Measurements from ENCODE around the gene MPC1.
"Not testable (repeated sequence)": the region's sequence is repeated elsewhere in the genome, so short reads cannot be mapped to it uniquely, and the experiment has no call there.

The MPC1 gene

DNA sequence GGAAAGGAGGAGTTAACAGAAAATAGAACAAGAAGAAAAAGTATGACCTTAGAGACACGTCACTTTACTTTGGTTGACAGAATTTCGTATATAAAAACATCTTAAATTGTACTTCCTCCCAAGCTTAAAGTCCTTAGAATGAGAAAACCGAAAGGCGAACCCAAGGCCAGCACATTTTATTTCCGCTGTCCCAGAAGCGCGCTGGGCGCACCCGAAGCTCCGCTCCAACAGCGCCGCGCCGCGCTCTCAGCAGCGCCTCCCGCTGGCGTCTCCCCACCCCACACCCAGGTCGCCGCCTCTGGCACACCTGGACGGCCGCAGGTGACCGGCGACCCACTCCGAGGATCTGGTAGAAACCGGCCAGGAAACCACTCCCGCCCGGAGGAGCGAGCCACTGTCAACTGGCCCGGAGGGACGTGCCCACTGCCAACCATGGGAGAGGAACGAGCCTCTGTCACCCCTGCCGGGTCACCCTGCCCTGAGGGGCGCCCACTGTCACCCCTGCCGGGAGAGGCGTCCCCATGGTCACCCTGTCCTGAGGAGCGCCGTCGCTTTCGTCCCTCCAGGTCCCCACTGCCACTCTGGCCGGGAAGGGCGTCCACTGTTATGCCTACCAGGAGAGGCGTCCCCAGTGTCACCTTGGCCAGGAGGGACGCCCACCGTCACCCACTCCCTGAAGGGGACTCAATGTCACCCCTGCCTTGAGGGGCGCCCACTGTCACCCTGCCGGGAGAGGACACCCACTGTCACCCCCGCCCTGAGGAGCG lies 824 bp downstream of the MPC1 start:
- peak in 44 of 51 donors; percentile 6 to 73 (median 47) for DNase-seq

GRCh38 chr6:166381381-166381732 lies 1.4 kb downstream of the MPC1 start:
- no peak for DNase-seq

GRCh38 chr6:166379800-166380199 lies 2.9 kb downstream of the MPC1 start:
- no peak for DNase-seq

DNA sequence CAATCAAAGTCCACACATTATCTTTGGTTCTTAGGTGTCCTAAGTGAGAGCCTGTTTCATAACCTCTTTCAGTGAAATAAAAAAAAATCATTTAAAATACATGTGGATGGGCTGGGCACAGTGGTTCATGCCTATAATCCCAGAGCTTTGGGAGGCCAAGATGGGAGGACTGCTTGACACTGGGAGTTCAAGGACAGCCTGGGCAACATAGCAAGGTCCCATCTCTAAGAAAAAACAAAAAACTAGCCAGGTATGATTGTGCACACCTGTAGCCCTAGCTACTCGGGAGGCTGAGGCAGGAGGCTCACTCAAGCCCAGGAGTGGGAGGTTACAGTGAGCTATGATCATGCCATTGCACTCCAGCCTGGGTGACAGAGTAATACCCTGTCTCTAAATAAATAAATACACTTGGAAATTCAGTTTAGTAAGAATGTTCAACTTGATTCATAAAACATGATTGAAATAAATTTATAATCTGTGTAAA lies 3.6 kb downstream of the MPC1 start:
- DNase-seq, result no peak

DNA sequence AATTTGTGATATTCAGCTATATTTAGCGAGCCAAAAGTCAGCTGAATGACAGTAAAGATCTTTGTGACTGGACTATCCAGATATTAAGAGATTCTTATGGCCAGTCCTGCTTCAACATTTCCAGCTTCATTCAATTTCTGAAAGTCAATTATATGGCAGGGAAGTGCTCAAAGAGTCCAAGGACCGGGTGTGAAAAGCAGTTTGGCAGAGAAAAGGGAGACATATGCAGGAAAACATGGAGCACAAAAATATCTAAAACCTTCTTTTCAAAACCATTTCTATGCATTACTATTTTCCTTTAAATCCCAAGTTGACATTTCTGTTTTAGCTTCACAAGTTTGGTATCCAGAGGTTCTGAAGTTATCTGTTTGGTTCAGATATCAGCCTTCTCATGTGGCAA lies 5.0 kb downstream of the MPC1 start:
- DNase-seq, result no peak

- no peak for DNase-seq
Measured at GRCh38 chr6:166375013-166375412, 7.7 kb downstream of the MPC1 start.

GRCh38 chr6:166370489-166370888 lies 12.3 kb downstream of the MPC1 start:
- DNase-seq, result no peak

DNA sequence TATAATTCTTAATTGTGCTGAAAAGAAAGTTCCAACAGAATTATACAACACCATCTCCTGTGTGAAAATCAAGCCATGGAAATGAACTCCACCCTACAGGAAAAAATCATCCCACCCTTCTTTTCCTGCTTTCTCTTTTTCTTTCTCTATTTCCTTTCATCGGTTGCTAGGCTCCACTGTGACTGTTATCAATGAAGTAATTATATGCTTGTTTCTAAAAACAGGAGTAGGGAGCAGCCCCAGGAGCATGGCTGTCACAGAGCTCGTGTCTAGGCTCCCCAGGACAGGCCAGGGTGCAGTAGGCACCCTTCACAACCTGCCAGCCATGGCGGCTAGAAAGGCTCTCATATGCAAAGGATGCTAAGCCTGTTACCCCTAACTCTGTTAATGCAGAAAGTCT lies 13.0 kb downstream of the MPC1 start:
- no peak for DNase-seq

DNA sequence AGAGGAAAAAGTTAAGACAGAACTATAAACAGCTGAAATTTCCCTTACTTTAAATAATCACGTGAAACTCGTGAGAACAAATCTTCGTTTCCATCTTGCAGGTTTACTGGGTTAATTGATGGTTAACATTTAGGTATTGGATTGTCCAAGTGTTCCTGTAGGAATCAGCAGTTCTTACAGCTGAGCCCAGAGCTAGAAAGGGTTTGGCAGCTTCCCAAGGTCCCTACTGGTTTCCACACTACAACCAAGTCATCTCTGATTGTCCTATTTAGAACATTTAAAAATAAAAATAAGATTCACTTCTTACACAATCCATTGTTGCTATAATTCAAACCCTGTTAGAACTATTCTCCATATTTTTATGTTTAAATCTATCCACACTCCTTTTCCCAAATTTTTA lies 15.8 kb downstream of the MPC1 start:
- DNase-seq, result no peak

DNA sequence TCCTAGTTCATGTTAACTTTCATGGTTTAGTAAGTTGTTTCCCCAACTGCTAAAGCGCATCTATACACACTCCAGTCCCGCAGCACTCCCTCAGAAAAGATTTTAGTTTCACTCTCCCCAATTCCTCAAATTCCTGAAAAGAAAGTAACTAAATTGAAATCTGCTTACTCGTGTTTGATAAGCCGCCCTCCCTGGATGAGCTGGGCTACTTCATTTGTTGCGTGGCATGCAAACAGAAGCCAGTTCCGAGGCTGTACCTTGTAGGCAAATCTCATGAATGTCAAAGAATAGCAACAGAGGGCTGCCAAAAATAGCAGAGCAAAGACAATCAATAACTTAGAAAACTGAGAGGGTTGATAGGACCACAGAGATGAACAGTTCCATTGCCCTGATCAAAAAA lies 16.9 kb downstream of the MPC1 start:
- no peak for DNase-seq

DNA sequence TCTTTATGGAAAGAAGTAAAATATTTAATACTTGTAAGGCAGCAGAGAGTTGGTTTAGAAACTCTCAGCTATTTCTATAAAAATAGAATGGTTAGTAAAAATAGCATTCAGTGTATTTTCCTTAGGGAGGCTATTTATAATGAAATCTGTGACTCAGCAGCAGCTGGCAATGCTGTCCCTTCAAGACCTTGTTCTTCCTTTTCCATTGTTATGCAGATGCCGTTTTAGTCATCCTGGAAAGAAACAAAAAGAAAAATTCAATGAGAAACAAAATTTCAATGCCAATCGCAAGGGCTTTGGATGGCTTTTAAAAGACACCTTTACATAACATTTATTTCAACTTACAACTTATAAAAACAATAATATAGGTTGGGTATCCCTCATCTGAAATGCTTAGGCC lies 17.5 kb downstream of the MPC1 start:
- DNase-seq, result peak in 3 of 51 donors; percentile 3 to 27 (median 6)

- peak in 3 of 51 donors; percentile 3 to 20 (median 11) for DNase-seq
Measured at GRCh38 chr6:166364456-166364855, 18.3 kb downstream of the MPC1 start.

DNA sequence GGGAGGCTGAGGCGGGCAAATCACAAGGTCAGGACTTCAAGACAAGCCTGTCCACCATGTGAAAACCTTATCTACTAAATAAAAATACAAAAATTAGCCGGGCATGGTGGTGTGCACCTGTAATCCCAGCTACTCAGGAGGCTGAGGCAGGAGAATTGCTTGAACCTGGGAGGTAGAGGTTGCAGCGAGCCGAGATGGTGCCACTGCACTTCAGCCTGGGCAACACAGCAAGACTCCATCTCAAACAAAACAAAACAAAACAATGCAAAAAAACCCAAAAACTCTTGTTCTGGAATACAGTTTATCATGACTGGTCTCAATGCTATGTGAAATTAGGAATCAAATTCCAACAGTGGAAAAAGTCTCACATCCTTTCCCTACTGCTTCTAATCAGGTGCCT lies 20.3 kb downstream of the MPC1 start:
- DNase-seq, result not testable (repeated sequence)

DNA sequence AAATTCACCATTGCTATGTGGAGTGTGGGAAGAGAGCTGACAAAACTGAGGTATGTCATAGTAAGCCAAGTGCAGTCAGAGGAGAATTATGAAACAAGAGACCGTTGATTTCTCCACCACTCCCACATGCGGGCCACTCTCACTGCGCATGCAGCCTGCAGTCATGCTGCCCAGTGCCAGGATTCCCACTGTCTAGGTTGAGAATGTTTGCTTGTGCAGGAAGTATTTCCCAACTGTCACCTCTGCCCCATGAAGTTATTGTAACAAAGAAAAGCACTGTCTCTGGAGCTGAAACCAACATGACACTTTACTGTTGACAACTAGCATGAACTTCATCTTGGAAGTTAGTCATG lies 21.7 kb downstream of the MPC1 start:
- DNase-seq, result no peak

- DNase-seq, result no peak
Measured at GRCh38 chr6:166360243-166361076, 22.3 kb downstream of the MPC1 start.

GRCh38 chr6:166355552-166355951 lies 27.2 kb downstream of the MPC1 start:
- DNase-seq, result no peak

DNA sequence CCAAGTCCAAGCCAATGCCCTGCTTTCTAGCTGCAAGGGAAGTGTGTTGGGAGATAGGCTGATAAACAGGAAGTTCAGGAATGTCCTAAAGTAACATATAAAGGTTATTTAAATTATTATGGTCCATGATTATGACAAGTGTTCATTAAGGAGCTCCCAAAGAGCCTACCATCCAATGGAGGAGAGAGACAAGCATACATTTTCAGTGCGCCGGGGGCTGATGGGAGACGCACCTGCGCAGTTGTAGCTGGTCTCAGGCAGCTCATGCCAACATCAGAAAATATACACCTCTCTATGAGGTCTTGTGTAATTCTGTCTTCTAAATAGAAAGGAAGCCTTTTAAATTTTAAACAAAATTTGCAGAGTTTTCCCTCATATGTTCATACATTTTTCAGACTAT lies 27.8 kb downstream of the MPC1 start:
- no peak for DNase-seq

- DNase-seq, result no peak
Measured at GRCh38 chr6:166354143-166354542, 28.6 kb downstream of the MPC1 start.

- no peak for DNase-seq
Measured at GRCh38 chr6:166353507-166353906, 29.2 kb downstream of the MPC1 start.

DNA sequence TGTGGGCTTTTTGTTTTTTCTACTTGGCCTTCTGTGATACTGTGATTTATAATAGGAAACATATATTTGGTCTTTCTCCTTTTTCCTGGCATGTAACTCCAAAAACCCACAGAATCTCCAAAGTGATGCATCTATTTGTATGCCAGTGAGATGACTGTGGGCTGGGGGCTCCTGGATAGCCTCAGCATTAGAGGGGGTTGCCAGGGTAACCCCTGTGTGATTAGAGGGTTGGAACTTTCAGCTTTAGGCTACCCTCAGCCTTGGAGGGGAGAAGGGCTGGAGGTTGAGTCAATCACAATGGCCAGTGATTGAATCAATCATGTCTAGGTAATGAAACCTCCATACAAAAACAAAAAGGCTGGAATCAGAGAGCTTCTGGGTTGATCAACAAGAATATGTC lies 29.8 kb downstream of the MPC1 start:
- no peak for DNase-seq

GRCh38 chr6:166351715-166352285 lies 30.9 kb downstream of the MPC1 start:
- peak in 10 of 51 donors; percentile 6 to 43 (median 15) for DNase-seq

DNA sequence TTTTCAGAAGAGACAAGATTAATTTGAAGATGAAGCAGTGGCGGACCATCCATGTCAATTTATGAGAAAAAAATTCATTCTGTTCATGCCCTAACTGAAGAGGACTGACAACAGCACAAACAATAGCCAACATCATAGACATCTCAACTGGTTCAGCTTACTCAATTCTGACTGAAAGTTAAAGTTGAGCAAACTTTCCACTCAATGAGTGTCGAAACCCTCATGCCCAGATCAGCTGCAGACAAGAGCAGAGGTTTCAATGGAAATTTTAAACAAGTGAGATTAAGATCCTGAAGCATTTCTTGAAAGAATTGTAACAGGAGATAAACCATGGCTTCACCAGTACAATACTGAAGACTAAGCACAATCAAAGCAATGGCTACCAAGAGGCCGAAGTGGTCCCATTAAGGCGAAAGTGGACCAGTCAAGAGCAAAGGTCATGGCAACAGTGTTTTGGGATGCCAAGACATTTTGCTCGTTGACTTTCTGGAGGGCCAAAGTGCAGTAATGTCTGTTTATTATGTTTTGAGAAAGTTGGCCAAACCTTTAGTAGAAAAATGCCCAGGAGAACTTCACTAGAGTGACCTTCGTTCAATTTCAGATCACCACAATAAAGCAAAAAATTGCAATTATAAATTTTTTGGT lies 34.3 kb downstream of the MPC1 start:
- DNase-seq, result no peak

All from hypothalamus (tissue), 51 donors.